HUDEP-2 (cell line): ENCODE data around the gene DIPK2B.

ENCODE experiments used
- DNase-seq, 76 experiments: peaks; one replicate each; lab custom pipeline; 2025; ENCODE audit not compliant: unreplicated experiment in 76 of 76; lab: John Stamatoyannopoulos, UW

The DIPK2B gene

GRCh38 chrX:45200741-45201234 is at the start of gene DIPK2B:
TSS of gene DIPK2B (minus strand) at chrX:45200876. CDS start at chrX:45200826, 50 bp downstream.
- DNase-seq = no peak

GRCh38 chrX:45240301-45240700 is 39.6 kb upstream of the DIPK2B start:
- no peak for DNase-seq

GRCh38 chrX:45238489-45238888 is 37.8 kb upstream of the DIPK2B start:
- no peak for DNase-seq

GRCh38 chrX:45233531-45233930 is 32.9 kb upstream of the DIPK2B start:
- DNase-seq = no peak

GRCh38 chrX:45232139-45232538 is 31.5 kb upstream of the DIPK2B start:
- no peak for DNase-seq

GRCh38 chrX:45230410-45230809 is 29.7 kb upstream of the DIPK2B start:
- DNase-seq = no peak

GRCh38 chrX:45229348-45229747 is 28.7 kb upstream of the DIPK2B start:
- DNase-seq = no peak

GRCh38 chrX:45228126-45228525 is 27.4 kb upstream of the DIPK2B start:
- no peak for DNase-seq

GRCh38 chrX:45208121-45208856 is 7.6 kb upstream of the DIPK2B start:
- no peak for DNase-seq

- DNase-seq = no peak
Measured at GRCh38 chrX:45202171-45202570, 1.5 kb upstream of the DIPK2B start.

- no peak for DNase-seq
Measured at GRCh38 chrX:45198706-45199105, 2.0 kb downstream of the DIPK2B start.

- no peak for DNase-seq
Measured at GRCh38 chrX:45198301-45198700, 2.4 kb downstream of the DIPK2B start.

GRCh38 chrX:45196701-45197100 is 4.0 kb downstream of the DIPK2B start:
- DNase-seq = no peak

- DNase-seq = no peak
Measured at GRCh38 chrX:45191820-45192409, 8.8 kb downstream of the DIPK2B start.

GRCh38 chrX:45191383-45191782 is 9.3 kb downstream of the DIPK2B start:
- no peak for DNase-seq

- no peak for DNase-seq
Measured at GRCh38 chrX:45187731-45188130, 12.9 kb downstream of the DIPK2B start.

GRCh38 chrX:45186643-45187026 is 14.0 kb downstream of the DIPK2B start:
- no peak for DNase-seq

GRCh38 chrX:45184211-45184610 is 16.5 kb downstream of the DIPK2B start:
- DNase-seq = no peak

- DNase-seq = no peak
Measured at GRCh38 chrX:45172890-45173289, 27.8 kb downstream of the DIPK2B start.

GRCh38 chrX:45166781-45167180 is 33.9 kb downstream of the DIPK2B start:
- DNase-seq = no peak

- no peak for DNase-seq
Measured at GRCh38 chrX:45165726-45166125, 35.0 kb downstream of the DIPK2B start.

GRCh38 chrX:45164995-45165394 is 35.7 kb downstream of the DIPK2B start:
- DNase-seq = peak in 8 of 76 experiments; percentile 0 to 36 (median 4)
